Measurements from ENCODE around the gene OR1I1.
"Not testable (repeated sequence)": the region's sequence is repeated elsewhere in the genome, so short reads cannot be mapped to it uniquely, and the experiment has no call there.

The OR1I1 gene

DNA sequence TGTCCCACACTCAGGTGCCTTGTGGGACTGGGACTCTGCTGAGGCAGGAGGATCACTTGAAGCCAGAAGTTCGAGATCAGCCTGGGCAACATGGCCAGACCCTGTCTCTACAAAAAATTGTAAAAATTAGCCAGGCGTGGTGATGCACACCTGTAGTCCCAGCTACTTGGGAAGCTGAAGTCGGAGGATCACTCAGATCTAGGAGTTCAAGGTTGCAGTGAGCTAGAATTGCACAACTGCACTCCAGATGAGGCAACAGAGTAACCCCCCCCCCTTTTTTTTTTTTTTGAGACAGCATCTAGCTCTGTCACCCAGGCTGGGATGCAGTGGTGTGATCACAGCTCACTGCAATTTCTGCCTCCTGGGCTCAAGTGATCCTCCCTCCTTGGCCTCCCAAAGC is 14.2 kb downstream of the OR1I1 start:
- TF ChIP-seq, protein P1, sequence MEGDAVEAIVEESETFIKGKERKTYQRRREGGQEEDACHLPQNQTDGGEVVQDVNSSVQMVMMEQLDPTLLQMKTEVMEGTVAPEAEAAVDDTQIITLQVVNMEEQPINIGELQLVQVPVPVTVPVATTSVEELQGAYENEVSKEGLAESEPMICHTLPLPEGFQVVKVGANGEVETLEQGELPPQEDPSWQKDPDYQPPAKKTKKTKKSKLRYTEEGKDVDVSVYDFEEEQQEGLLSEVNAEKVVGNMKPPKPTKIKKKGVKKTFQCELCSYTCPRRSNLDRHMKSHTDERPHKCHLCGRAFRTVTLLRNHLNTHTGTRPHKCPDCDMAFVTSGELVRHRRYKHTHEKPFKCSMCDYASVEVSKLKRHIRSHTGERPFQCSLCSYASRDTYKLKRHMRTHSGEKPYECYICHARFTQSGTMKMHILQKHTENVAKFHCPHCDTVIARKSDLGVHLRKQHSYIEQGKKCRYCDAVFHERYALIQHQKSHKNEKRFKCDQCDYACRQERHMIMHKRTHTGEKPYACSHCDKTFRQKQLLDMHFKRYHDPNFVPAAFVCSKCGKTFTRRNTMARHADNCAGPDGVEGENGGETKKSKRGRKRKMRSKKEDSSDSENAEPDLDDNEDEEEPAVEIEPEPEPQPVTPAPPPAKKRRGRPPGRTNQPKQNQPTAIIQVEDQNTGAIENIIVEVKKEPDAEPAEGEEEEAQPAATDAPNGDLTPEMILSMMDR (conservative IDR thresholded peaks at IDR 0.05; ENCODE audit: control insufficient read depth, insufficient read depth, low read depth, low read length), result no peak
- DNase-seq (ENCODE audit: low read depth), result no peak
- no peak overlapping the region for H3K4me3 ChIP-seq (ENCODE audit: control insufficient read depth, low read depth, low read length)

DNA sequence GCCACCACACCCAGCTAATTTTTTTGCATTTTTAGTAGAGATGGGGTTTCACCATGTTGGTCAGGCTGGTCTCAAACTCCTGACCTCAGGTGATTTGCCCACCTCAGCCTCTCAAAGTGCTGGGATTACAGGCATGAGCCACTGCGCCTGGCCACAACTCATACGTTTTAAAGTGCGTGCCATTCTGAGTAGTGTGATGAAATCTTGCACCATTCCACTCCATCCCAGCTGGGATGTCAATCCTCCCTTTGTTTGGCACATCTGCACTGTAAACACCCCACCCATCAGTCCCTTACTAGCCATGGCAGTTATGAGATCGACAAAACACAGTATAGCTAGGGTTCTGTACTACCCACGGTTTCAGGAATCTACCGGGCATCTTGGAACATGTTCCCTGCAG is 16.0 kb downstream of the OR1I1 start:
- H3K4me3 ChIP-seq (ENCODE audit: control insufficient read depth, low read depth, low read length); DNase-seq (ENCODE audit: low read depth): not testable (repeated sequence)

DNA sequence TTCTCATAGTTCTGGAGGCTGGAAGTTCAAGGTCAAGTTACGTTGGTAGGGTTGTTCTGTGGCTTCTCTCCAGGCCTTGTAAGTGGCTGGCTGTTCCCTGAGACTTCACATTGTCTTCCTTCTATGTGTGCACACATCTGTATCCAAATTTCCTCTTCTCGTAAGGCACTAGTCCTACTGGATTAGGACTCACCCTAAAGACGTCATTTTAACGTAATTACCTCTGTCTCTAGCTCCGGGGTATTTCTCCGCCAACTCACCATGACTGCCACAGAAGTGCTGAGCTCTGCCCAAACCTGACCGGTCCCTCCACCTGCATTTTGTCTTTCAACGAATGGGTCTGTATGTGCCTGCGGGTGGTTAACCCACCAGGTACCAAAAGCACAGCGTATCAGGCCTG is 16.4 kb downstream of the OR1I1 start:
- no peak for DNase-seq (ENCODE audit: low read depth)
- no peak overlapping the region for H3K4me3 ChIP-seq (ENCODE audit: control insufficient read depth, low read depth, low read length)
- TF ChIP-seq, protein P1 (conservative IDR thresholded peaks at IDR 0.05; ENCODE audit: control insufficient read depth, insufficient read depth, low read depth, low read length), result no peak

DNA sequence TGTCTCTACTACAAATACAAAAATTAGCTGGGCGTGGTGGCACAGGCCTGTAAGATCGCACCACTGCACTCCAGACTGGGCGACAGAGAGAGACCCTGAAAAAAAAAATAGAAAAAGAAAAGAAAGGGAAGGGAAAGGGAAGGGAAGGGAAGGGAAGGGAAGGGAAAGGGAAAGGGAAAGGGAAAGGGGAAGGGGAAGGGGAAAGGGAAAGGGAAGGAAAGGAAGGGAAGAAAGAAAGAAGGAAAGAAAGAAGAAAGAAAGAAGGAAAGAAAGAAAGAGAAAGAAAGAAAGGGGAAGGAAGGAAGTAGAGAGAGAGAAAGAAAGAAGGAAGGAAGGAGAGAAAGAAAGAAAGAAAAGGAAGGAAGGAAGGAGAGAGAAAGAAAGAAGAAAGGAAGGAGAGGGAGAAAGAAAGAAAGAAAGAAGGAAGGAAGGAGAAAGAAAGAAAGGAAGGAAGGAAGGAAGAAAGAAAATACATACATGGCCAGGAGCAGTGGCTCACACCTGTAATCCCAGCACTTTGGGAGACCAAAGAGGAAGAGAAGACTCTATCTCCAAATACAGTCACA is 17.1 kb downstream of the OR1I1 start:
- TF ChIP-seq, protein P1 (conservative IDR thresholded peaks at IDR 0.05; ENCODE audit: control insufficient read depth, insufficient read depth, low read depth, low read length), result no peak
- no peak for DNase-seq (ENCODE audit: low read depth)
- H3K4me3 ChIP-seq (ENCODE audit: control insufficient read depth, low read depth, low read length), result no peak overlapping the region

DNA sequence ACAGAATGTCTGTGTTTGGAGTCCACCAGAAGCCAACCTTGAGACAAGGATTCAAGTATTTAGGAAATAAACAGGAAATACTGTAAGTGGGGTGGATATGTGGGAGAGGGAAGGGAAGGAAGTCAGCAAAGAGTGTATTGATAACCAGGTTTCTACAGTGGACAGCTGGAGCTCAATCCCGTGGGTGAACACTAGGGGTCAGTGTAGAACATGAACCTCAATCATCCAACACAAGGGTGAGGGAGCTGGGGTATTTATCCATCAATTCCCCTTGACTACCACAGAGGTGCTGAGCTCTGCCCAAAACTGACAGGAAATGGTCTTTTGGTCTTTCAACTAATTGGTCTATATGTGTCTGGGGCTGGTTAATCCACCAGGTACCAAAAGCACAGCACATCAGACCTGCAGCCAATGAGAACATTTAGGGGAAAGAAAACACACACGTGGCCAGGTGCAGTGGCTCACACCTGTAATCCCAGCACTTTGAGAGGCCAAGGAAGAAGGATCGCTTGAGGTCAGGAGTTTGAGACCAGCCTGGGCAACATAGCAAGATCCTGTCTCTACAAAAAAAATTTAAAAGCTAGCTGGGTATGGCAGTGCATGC is 19.6 kb downstream of the OR1I1 start:
- TF ChIP-seq, protein P1 (conservative IDR thresholded peaks at IDR 0.05; ENCODE audit: control insufficient read depth, insufficient read depth, low read depth, low read length), result peak; percentile 82
- DNase-seq (ENCODE audit: low read depth), result peak; percentile 62
- no peak overlapping the region for H3K4me3 ChIP-seq (ENCODE audit: control insufficient read depth, low read depth, low read length)

DNA sequence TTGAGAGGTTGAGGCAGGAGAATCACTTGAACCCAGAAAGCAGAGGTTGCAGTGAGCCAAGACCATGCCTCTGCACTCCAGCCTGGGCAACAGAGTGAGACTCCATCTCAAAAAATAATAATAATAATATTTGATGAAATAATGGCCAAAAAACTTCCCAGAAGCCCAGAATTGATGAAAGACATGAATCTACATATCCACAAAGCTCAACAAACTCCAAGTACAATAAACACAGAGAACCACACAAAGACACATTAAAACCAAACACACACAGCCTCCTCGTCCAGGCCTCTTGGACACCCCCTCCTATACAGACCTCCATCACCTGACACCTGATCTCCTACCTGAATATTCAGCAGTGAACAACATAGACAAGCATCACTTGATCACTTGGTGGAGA is 22.0 kb downstream of the OR1I1 start:
- no peak overlapping the region for H3K4me3 ChIP-seq (ENCODE audit: control insufficient read depth, low read depth, low read length)
- TF ChIP-seq, protein P1 (conservative IDR thresholded peaks at IDR 0.05; ENCODE audit: control insufficient read depth, insufficient read depth, low read depth, low read length), result no peak
- no peak for DNase-seq (ENCODE audit: low read depth)

DNA sequence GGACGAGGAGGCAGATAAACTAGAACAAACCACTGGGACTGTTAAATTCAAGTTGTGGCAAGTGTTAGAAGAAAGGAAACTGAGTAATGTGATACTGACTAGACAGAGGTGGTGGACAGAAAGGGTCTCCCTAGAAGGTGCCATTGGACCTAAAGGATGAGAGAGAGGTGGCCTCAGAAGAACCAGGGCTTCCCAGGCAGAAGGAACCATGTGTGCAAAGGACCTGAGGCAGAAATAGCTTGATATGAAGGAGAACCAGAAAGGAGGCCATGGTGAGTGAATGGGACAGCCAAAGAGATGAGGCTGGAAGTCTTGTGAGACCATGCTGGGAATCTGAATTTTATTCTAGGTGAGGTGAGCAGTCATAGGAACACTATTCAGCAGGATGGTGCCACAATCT is 22.4 kb downstream of the OR1I1 start:
- TF ChIP-seq, protein P1 (conservative IDR thresholded peaks at IDR 0.05; ENCODE audit: control insufficient read depth, insufficient read depth, low read depth, low read length), result no peak
- DNase-seq (ENCODE audit: low read depth), result no peak
- H3K4me3 ChIP-seq (ENCODE audit: control insufficient read depth, low read depth, low read length), result no peak overlapping the region

Data from fibroblast of mammary gland (primary cell).